Islet precursor cell (in vitro differentiated cells): Measurements from ENCODE around the gene PIEZO1.
A peak's percentile ranks its signal among the peaks of the same experiment; 100 is the strongest.

Experiments
- DNase-seq: peaks from one replicate; pipeline ENCODE4 v3.0.0-alpha.2; 2018

Gene PIEZO1

DNA sequence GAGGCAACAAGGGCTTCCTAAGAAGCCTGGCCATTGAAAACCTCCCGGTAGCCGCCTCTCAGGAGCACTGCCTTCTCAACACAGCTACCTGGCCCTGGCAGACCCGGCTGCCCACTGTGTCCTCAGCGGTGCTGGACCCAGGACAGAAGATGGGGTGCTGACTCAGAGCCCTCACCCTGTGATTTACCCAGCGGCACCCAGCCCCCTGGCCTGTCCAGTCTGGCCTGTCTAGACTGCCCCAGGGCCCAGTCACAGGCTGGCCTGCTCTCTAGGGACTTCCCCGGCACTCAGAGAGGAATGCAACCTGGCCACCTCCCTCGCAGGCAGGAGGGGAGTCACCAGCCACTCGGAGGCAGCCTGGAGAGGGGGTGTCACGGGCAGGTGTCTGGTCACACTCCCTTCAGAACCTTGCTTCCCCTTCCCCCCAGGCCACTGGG lies 20.1 kb downstream of the PIEZO1 start:
- peak; percentile 99 for DNase-seq

- DNase-seq: no peak
These were observed 20.9 kb downstream of the PIEZO1 start for GRCh38 chr16:88764080-88764479.

DNA sequence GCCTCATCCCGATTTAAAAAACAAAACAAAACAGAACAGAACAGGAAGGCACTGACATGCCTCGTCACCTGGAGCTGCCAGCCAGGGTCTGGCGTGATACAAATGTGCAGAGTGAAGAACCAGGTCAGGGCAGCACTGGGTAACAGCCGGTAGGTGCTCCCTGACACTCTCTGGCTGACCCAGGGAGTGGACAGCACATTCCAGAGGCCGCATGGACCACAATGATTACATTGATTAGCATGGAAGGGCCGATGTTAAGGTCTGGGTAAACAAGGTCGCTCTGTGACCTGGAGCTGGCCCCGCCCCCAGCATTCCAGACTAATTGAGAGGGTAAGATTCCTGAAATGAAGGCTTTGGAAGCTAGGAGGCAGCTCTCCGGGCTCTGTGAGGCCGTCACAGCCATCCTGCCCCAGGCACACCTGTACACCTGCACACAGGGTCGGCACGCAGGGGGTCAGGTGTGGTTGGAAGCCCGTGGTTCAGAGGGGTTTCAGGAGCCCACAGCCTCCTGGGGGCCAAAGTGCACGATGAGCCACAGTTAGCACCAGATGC lies 21.4 kb downstream of the PIEZO1 start:
- peak; percentile 98 for DNase-seq

- DNase-seq: no peak
These were observed 22.1 kb downstream of the PIEZO1 start for GRCh38 chr16:88762941-88763340.

DNA sequence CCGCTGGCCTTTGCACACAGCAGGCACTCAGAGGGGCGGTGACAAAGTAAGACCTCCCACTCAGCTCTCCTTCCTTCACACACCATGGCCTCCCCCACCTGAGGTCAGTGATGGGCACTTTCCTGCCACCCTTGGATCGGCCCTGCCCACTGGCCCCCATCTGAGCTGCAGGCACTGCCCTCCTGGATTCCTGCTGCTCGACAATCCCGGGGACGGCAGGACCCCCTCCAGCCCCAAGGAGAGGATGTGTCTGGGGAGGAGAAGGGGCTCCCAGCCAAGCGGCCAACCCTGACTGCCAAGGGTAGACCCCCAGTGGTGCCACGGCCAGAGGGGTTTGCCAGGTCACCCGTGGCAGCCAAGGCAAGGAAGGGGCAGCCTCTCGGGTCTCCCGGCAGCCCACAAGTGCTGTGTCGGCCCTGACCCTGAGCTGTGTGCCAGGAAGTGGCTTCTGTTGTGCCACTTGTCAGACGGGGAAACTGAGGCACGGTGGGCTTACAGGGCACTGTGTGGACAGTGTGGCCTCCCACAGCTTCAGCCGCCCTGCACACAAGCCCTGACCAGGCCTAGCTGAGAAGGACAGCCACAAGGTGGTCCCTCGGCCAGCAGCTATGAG lies 22.7 kb downstream of the PIEZO1 start:
- DNase-seq: no peak

DNA sequence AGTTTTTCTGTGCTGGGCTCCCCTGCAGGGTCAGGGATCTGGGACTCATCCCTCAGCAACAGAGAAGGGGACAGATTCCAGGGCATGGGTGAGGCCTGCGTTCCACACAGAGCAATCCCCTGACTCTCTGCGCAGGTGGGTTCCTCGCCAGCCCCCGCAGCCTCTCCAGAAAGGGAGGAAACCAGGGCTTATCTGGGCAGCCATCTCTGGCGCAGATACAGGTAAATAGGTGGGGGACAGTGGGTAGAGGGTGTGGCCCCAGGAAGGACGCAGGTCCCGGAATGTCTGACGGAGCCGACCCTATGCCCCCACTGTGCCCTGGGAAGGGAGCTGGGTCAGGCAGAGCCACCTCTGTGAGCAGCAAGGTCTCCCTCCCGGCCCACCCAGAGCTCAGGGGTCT lies 23.2 kb downstream of the PIEZO1 start:
- no peak for DNase-seq

DNA sequence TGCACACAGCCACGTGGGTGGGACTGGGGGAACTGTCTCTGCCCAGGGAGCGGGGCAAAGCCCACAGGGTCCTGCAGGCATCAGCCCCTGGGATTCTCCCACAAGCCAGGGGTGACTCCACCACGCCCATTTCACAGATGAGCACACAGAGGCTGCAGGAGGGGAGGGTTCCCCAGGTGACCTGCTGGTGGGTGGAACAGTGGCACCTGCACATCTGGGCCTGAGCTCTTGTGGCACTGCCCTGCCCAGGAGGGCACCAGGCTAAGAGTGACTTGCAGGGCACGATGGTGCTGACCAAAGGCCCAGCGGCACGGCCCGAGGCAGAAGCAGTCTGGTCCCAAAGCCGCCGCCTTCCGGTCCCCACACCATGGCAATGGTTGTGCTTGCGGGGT lies 23.9 kb downstream of the PIEZO1 start:
- DNase-seq: no peak

DNA sequence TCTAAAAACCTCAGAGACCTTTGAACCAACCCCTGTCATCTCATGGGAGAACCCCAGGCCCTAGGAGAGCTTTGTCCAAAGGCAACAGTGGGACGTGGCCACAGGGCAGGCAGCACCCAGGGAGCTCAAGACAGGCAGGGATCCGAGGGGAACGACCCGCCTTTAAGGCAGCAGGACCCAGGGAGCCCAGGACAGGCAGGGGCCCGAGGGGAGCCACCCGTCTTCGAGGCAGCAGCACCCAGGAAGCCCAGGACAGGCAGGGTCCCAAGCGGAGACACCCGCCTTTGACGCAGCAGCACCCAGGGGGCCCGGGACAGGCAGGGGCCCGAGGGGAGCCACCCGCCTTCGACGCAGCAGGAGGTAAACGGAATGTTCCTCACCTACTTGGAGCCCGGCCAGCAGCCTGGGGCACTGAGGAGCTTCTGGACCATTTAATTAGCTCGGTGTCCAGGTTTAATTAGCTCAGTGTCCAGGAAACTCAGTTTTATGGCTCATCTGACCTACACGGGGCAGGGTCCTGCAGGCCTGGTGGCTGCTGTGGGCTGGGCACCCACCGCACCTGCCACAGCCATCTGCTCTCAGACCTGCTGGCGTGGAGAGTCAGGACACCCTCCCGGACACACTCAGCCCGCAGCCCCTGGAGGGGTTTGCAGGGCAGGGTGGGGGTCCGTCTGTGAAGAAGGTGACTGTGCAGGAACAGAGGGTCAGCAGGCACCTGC lies 24.4 kb downstream of the PIEZO1 start:
- no peak for DNase-seq

DNA sequence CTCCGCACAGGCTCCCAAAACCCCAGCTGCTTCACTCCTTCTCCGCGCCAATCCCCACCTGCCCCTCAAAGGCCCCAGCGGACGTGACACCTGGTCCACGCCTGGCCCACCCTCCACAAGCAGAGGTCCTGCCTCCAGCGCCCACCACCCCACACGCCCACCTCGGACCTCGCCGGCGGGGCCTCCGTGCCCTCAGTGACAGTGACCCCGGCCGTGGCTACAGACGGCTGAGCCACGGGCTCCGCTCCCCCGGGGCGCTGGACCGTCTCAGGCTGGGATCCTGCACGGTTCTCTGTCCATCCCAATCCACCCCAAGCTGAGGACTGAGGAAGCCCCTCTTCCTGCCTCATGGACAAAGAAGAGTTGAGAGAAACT lies 25.1 kb downstream of the PIEZO1 start:
- no peak for DNase-seq

- DNase-seq: peak; percentile 84
These were observed 25.6 kb downstream of the PIEZO1 start for GRCh38 chr16:88759245-88759975.

- no peak for DNase-seq
These were observed 26.1 kb downstream of the PIEZO1 start for GRCh38 chr16:88758944-88759244.

- DNase-seq: no peak
These were observed 26.6 kb downstream of the PIEZO1 start for GRCh38 chr16:88758227-88758943.

GRCh38 chr16:88755745-88756443 lies 29.1 kb downstream of the PIEZO1 start:
- DNase-seq: no peak

GRCh38 chr16:88754912-88755744 lies 29.9 kb downstream of the PIEZO1 start:
- peak; percentile 80 for DNase-seq

DNA sequence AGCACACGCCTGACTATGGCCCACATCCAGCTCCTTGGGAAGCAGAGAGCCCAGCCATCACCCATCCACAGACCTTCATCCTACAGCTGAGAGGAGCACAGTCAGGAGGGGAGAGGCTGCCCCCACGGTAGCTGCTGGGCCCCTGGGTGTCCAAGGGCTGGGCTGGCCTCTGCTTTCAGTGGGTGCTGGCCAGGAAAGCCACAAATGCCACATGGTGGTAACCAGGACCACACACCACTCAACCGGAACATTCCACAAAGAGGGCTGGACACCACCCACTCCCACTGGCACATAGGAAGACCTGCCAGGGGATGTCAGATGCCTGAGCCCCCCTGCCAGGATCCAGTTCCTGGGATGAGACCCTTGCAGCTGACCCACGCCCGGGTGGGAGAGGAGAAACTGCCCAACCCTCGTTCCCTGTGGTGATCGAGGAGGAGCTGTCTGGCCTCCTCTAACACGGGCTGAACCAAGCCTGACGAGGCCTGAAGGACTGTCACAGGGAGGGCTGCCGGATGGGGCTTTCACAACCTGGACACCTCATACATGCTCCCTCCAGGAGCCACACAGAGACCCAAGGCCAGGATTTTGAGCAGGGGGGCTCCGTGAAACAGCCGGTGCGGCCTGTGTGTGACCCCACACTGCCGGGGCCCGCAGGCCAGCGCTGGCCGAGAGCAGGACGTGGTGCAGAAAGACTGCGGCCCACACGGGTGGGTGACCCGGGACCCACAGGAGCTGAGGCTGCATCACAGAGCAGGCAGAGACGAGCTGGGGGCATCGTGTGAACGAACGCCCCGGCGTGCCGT lies 30.7 kb downstream of the PIEZO1 start:
- DNase-seq: no peak

DNA sequence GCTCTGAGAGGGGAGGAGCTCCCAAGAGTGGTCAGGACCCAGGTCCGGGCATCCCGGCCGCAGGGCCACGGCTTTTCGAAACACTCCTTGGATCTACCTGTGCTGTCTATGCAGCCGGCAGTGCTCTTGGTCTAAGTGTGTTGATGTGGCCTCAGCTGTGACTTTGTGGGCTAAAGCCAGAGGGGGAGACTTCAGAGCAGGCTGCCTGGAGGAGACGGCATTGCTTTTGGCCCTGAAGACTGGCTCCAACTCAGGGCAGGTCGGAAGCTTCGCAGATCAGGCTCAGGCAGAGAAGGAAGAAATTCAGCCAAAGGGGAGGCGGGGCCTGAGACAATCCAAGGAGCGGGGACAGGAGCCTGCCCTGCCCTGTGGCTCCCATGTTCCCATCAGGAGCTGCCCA lies 31.4 kb downstream of the PIEZO1 start:
- DNase-seq: no peak

- no peak for DNase-seq
These were observed 31.8 kb downstream of the PIEZO1 start for GRCh38 chr16:88753191-88753590.

DNA sequence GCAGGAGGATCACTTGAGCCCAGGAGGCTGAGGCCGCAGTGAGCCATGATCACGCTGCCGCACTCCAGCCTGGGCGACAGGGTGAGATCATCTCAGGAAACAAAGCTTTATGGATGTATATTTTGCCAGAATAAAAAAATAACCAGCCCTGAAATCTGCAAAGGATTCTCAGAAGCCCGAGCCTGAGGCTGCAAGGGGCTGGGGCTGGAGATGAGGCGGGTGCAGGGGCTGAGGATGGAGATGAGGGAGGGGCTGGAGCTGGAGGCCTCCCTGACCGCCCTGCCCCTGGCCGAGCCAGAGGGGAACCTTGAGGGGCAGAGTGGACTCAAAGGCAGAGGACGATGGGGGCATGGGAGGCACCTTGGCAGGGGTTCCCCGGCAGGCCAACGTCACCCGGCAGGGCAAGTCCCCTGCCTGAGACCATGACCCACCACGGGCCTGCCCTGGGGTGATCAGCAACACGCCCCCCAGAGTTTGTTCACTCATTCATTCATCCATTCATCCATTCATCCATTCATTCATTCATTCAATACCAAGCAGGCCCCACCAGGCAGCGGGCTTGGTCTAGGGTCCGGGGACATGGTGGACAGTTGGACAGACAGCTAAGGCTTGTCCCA lies 32.5 kb downstream of the PIEZO1 start:
- DNase-seq: no peak

- no peak for DNase-seq
These were observed 34.2 kb downstream of the PIEZO1 start for GRCh38 chr16:88750854-88751253.

GRCh38 chr16:88749358-88749757 lies 35.7 kb downstream of the PIEZO1 start:
- no peak for DNase-seq
